IMR-90 (cell line): Measurements from ENCODE around the gene ANP32D. TPM values are rescaled to one million over a fixed set of nuclear protein-coding genes. Genes with fewer than 3 reads are reported as not detected.

Source experiments
- ATAC-seq: fragments of 200-7000 bp; cut with Tn5 transposase; 2 replicates; pipeline ENCODE4 v1.9.1; 2020; ENCODE audit warnings: low read depth, mild to moderate bottlenecking, moderate library complexity
- BruUV-seq: library from RNA; stranded (reverse); fragments of 400-500 nt; replicated peaks from 2 replicates; lab custom pipeline; 2021; lab: Mats Ljungman, UMichigan
- CTCF ChIA-PET: fragments of 300-600 bp; formaldehyde crosslinking; extraction: SDS; loops from one replicate; lab custom pipeline; 2021; ENCODE audit warnings: antibody characterized with exemption; lab: Yijun Ruan, JAX
- POLR2A ChIA-PET: fragments of 300-600 bp; sonication (Branson Sonifier 250); formaldehyde crosslinking; loops from one replicate; lab custom pipeline; 2022; ENCODE audit warnings: antibody characterized with exemption; ENCODE audit not compliant: unreplicated experiment; lab: Charles Lee
- DNase-seq: peaks from one replicate; pipeline ENCODE4 v3.0.0; 2013
- H2AFZ ChIP-seq: replicated peaks from 2 replicates; pipeline ENCODE3; 2013; ENCODE audit warnings: low read length, mild to moderate bottlenecking; ENCODE audit not compliant: poor library complexity
- H2AK5ac ChIP-seq: 2 replicates; pipeline ENCODE4 v1.6.1; 2013; ENCODE audit warnings: low read depth, low read length, inconsistent platforms
- H2AK9ac ChIP-seq: replicated peaks from 2 replicates; pipeline ENCODE3; 2013; ENCODE audit warnings: mild to moderate bottlenecking, low read depth, low read length, moderate library complexity; ENCODE audit not compliant: poor library complexity
- H2BK120ac ChIP-seq: 2 replicates; pipeline ENCODE4 v1.6.1; 2013; ENCODE audit warnings: low read depth, low read length, inconsistent platforms
- H2BK15ac ChIP-seq: 3 replicates; pipeline ENCODE4 v1.6.1; 2013; ENCODE audit warnings: low read depth, low read length, inconsistent platforms
- H2BK20ac ChIP-seq: 2 replicates; pipeline ENCODE4 v1.6.1; 2013; ENCODE audit warnings: low read depth, mild to moderate bottlenecking, inconsistent platforms, low read length, moderate library complexity
- H2BK5ac ChIP-seq: 2 replicates; pipeline ENCODE4 v1.6.1; 2013; ENCODE audit warnings: mild to moderate bottlenecking, low read depth, low read length, inconsistent platforms; ENCODE audit not compliant: poor library complexity, severe bottlenecking
- H3K14ac ChIP-seq: replicated peaks from 2 replicates; pipeline ENCODE4 v1.6.1; 2013; ENCODE audit warnings: low read depth, low read length, inconsistent platforms
- H3K18ac ChIP-seq: 2 replicates; pipeline ENCODE4 v1.6.1; 2013; ENCODE audit warnings: low read depth, low read length, control low read depth
- H3K23ac ChIP-seq: 2 replicates; pipeline ENCODE4 v1.6.1; 2013; ENCODE audit warnings: low read depth, low read length, inconsistent platforms
- H3K27ac ChIP-seq: 2 replicates; pipeline ENCODE4 v1.5.1; 2013; ENCODE audit warnings: mild to moderate bottlenecking, control low read depth, low read length; ENCODE audit not compliant: insufficient read depth
- H3K27me3 ChIP-seq: 2 replicates; pipeline ENCODE4 v1.6.1; 2013; ENCODE audit warnings: low read length; ENCODE audit not compliant: control insufficient read depth, insufficient read depth
- H3K36me3 ChIP-seq: 2 replicates; pipeline ENCODE4 v1.6.1; 2013; ENCODE audit warnings: low read length, mixed read lengths; ENCODE audit not compliant: control insufficient read depth, insufficient read depth
- H3K4ac ChIP-seq: 2 replicates; pipeline ENCODE4 v1.6.1; 2013; ENCODE audit warnings: low read depth, low read length, inconsistent platforms
- H3K4me1 ChIP-seq: 2 replicates; pipeline ENCODE4 v1.6.1; 2013; ENCODE audit warnings: low read length, mixed read lengths; ENCODE audit not compliant: control insufficient read depth, insufficient read depth
- H3K4me2 ChIP-seq: 2 replicates; pipeline ENCODE4 v1.6.1; 2013; ENCODE audit warnings: low read depth, mild to moderate bottlenecking, control low read depth, low read length, moderate library complexity
- H3K4me3 ChIP-seq: 2 replicates; pipeline ENCODE4 v1.5.1; 2013; ENCODE audit warnings: low read depth, mild to moderate bottlenecking, control low read depth, low read length, moderate library complexity; ENCODE audit not compliant: insufficient read depth
- H3K56ac ChIP-seq: 2 replicates; pipeline ENCODE4 v1.6.1; 2013; ENCODE audit warnings: low read length, inconsistent platforms; ENCODE audit not compliant: insufficient read depth; ENCODE audit errors: extremely low read depth
- H3K79me1 ChIP-seq, 2 experiments: 2 replicates each; pipeline ENCODE4 v1.6.1; 2013; ENCODE audit warnings: low read length in 2 of 2, inconsistent platforms in 1 of 2, low read depth in 1 of 2
- H3K9ac ChIP-seq: 2 replicates; pipeline ENCODE4 v1.6.1; 2013; ENCODE audit warnings: low read depth, low read length, control low read depth
- H3K9me1 ChIP-seq: 2 replicates; pipeline ENCODE4 v1.6.1; 2013; ENCODE audit warnings: low read length, inconsistent platforms; ENCODE audit not compliant: insufficient read depth
- H3K9me3 ChIP-seq: 2 replicates; pipeline ENCODE4 v1.6.1; 2013; ENCODE audit warnings: low read length; ENCODE audit not compliant: control insufficient read depth, insufficient read depth
- H4K20me1 ChIP-seq: 2 replicates; pipeline ENCODE4 v1.6.1; 2013; ENCODE audit warnings: low read length, inconsistent platforms; ENCODE audit not compliant: insufficient read depth
- H4K5ac ChIP-seq: 2 replicates; pipeline ENCODE4 v1.6.1; 2013; ENCODE audit warnings: mild to moderate bottlenecking, low read depth, low read length, control low read depth
- H4K8ac ChIP-seq, 2 experiments: 2 replicates each; pipeline ENCODE4 v1.6.1; 2013; ENCODE audit warnings: low read depth in 2 of 2, low read length in 2 of 2, control low read depth in 1 of 2, inconsistent platforms in 1 of 2
- H4K91ac ChIP-seq: 2 replicates; pipeline ENCODE4 v1.6.1; 2013; ENCODE audit warnings: low read depth, low read length, inconsistent platforms; ENCODE audit not compliant: insufficient read depth
- ELK1 ChIP-seq: fragments of 150-350 bp; IDR thresholded peaks from 2 replicates; pipeline ENCODE4 v1.6.1; 2016; ENCODE audit warnings: low read depth, mild to moderate bottlenecking, low read length, moderate library complexity, borderline replicate concordance
- MAFK ChIP-seq: IDR thresholded peaks from 2 replicates; pipeline ENCODE4 v1.6.1; 2012; ENCODE audit warnings: low read depth, low read length, improper control_type of control experiment
- WGBS, 2 experiments: methylation state at CpG; one replicate each; pipeline versions ENCODE4 v1.1.5 to v1.1.7; 2013; ENCODE audit warnings: missing lambda C conversion rate in 2 of 2; ENCODE audit not compliant: insufficient read length in 1 of 2; ENCODE audit errors: extremely low coverage in 2 of 2; 5-methylcytosine and 5-hydroxymethylcytosine counted together
- dilution Hi-C: fragments of 300-500 bp; cut with HindIII; formaldehyde crosslinking; loops from one replicate; pipeline ENCODE4 v1.14.3; 2018; ENCODE audit warnings: low sequenced_read_pairs; ENCODE audit not compliant: unreplicated experiment
- in situ Hi-C: fragments of 300-500 bp; cut with MboI; formaldehyde crosslinking; loops from 3 replicates; pipeline ENCODE4 v1.14.3; 2019; ENCODE audit warnings: low sequenced_read_pairs, inconsistent platforms, mixed read lengths
- intact Hi-C: fragments of 100-400 bp; cut with micrococcal nuclease; formaldehyde crosslinking; loops from 2 replicates; pipeline ENCODE4 v1.10.0; 2022
- polyA plus RNA-seq, 3 experiments: library from polyadenylated mRNA; depleted of rRNA; stranded (reverse); fragments of >200 nt; gene quantifications; 2 replicates each; pipeline ENCODE4 v1.2.3, GENCODE V29; 2012; ENCODE audit warnings: low replicate concordance in 1 of 3
- total RNA-seq: library from RNA; depleted of rRNA; stranded (reverse); fragments of >200 nt; gene quantifications from 2 replicates; pipeline ENCODE4 v1.2.3, GENCODE V29; 2012

Gene ANP32D
- total and polyA plus RNA-seq, 2 of the 4 experiments (the other 2 are of a cell fraction) = not detected

- H4K20me1 ChIP-seq = no peaks in the 10 kb centered on the region
- no TSS peak for BruUV-seq
- DNase-seq (no peak), ATAC-seq (no peak)
- CTCF ChIA-PET = no interaction called here
- H3K9me1 ChIP-seq = no peaks in the 10 kb centered on the region
- POLR2A ChIA-PET = no interaction called here
- H2BK5ac ChIP-seq = no peak overlapping the region
- no peaks in the 10 kb centered on the region for H3K36me3 ChIP-seq
- no peak overlapping the region for H4K91ac ChIP-seq
- intact Hi-C loops = no loop called here
- 8% methylated on average over 2 of the region's 2 CpGs; no CpG with 5 or more reads in 1 of the 2 experiments for WGBS, 2 experiments
- H2BK120ac ChIP-seq = no peak overlapping the region
- H3K56ac ChIP-seq = no peak overlapping the region
- in situ Hi-C loops = no loop called here
- no peak overlapping the region for H2AK9ac ChIP-seq
- no peaks in the 10 kb centered on the region for H3K27me3 ChIP-seq
- H3K4me1 ChIP-seq = no peaks in the 10 kb centered on the region
- no peak overlapping the region for H2AFZ ChIP-seq
- no peak overlapping the region for H2BK15ac ChIP-seq
- no peak overlapping the region for H3K4ac ChIP-seq
- H3K18ac ChIP-seq = no peak overlapping the region
- no peak overlapping the region for H3K4me2 ChIP-seq
- H3K79me1 ChIP-seq = no peaks in the 10 kb centered on the region
- H3K27ac ChIP-seq = no peak overlapping the region
- no peaks in the 10 kb centered on the region for H3K9me3 ChIP-seq
- no peak overlapping the region for H3K14ac ChIP-seq
- H3K9ac ChIP-seq = no peak overlapping the region
- H3K4me3 ChIP-seq = no peak overlapping the region
- TF ChIP-seq ELK1 = no peak
- no peak for TF ChIP-seq MAFK
- H3K23ac ChIP-seq = no peak overlapping the region
- H2AK5ac ChIP-seq = no peak overlapping the region
- dilution Hi-C loops = no loop called here
- H4K8ac ChIP-seq = no peak overlapping the region
- no peak overlapping the region for H2BK20ac ChIP-seq
- no peak overlapping the region for H4K5ac ChIP-seq
Measured at GRCh38 chr12:48512855-48513254, 40.5 kb downstream of the ANP32D start.
